MM.1S (cell line): ENCODE data around the gene ART5.

Source experiments
- DNase-seq: peaks from one replicate; pipeline ENCODE4 v3.0.0-alpha.2; 2015
- H2AFZ ChIP-seq: fragments of 300-600 bp; sonication (generic); 2 replicates; pipeline ENCODE4 v1.6.0; 2016; ENCODE audit warnings: antibody characterized with exemption, low read length
- H3F3A ChIP-seq: fragments of 300-600 bp; sonication (generic); 2 replicates; pipeline ENCODE4 v1.6.1; 2016; ENCODE audit warnings: mild to moderate bottlenecking, antibody characterized with exemption, low read length, moderate library complexity, mixed read lengths; ENCODE audit not compliant: insufficient read depth
- H3K27ac ChIP-seq: fragments of 300-600 bp; sonication (generic); 2 replicates; pipeline ENCODE4 v1.5.1; 2016; ENCODE audit warnings: mild to moderate bottlenecking, low read length
- H3K27me3 ChIP-seq: fragments of 300-600 bp; sonication (generic); replicated peaks from 2 replicates; pipeline ENCODE4 v1.6.0; 2016; ENCODE audit warnings: low read length; ENCODE audit not compliant: insufficient read depth
- H3K36me3 ChIP-seq: fragments of 300-600 bp; sonication (generic); replicated peaks from 2 replicates; pipeline ENCODE4 v1.6.1; 2016; ENCODE audit warnings: mild to moderate bottlenecking, low read length, mixed read lengths; ENCODE audit not compliant: insufficient read depth
- H3K4me1 ChIP-seq: fragments of 300-600 bp; sonication (generic); 2 replicates; pipeline ENCODE4 v1.6.1; 2016; ENCODE audit warnings: low read length, mixed read lengths
- H3K4me2 ChIP-seq: fragments of 300-600 bp; sonication (generic); 2 replicates; pipeline ENCODE4 v1.6.0; 2016; ENCODE audit warnings: low read depth, low read length
- H3K4me3 ChIP-seq: fragments of 300-600 bp; sonication (generic); 2 replicates; pipeline ENCODE4 v1.5.1; 2016; ENCODE audit warnings: low read length, mixed read lengths
- H3K79me2 ChIP-seq: fragments of 300-600 bp; sonication (generic); 2 replicates; pipeline ENCODE4 v1.6.1; 2016; ENCODE audit warnings: mixed run types, low read length, mixed read lengths
- H3K9ac ChIP-seq: fragments of 300-600 bp; sonication (generic); 2 replicates; pipeline ENCODE4 v1.6.1; 2016; ENCODE audit warnings: low read length, mixed read lengths
- H3K9me2 ChIP-seq: fragments of 300-600 bp; sonication (generic); replicated peaks from 2 replicates; pipeline ENCODE4 v1.6.1; 2016; ENCODE audit warnings: mild to moderate bottlenecking, low read length, mixed read lengths; ENCODE audit not compliant: insufficient read depth
- H3K9me3 ChIP-seq: fragments of 300-600 bp; sonication (generic); replicated peaks from 2 replicates; pipeline ENCODE4 v1.6.1; 2016; ENCODE audit warnings: mild to moderate bottlenecking, low read length, mixed read lengths; ENCODE audit not compliant: insufficient read depth
- H4K20me1 ChIP-seq: fragments of 300-600 bp; sonication (generic); 2 replicates; pipeline ENCODE4 v1.6.1; 2016; ENCODE audit warnings: mild to moderate bottlenecking, low read length, moderate library complexity, mixed read lengths; ENCODE audit not compliant: insufficient read depth
- CTCF ChIP-seq: fragments of 300-600 bp; sonication (generic); IDR thresholded peaks from 2 replicates; pipeline ENCODE4 v1.5.1; 2016; ENCODE audit warnings: antibody characterized with exemption, low read length, mixed read lengths
- EZH2 ChIP-seq: fragments of 300-600 bp; sonication (generic); optimal IDR thresholded peaks from 2 replicates; pipeline ENCODE3; 2017; ENCODE audit warnings: low read depth, mild to moderate bottlenecking, antibody characterized with exemption, low read length, mixed read lengths
- EZH2phosphoT487 ChIP-seq: fragments of 300-600 bp; sonication (generic); IDR thresholded peaks from 2 replicates; pipeline ENCODE4 v1.6.1; 2018; ENCODE audit warnings: antibody characterized with exemption, low read length

Gene ART5

GRCh38 chr11:3637201-3637600 is 4.6 kb downstream of the ART5 start:
- no peaks in the 10 kb centered on the region for H3K9me2 ChIP-seq
- TF ChIP-seq CTCF = no peak
- no peak for TF ChIP-seq EZH2
- no peak for TF ChIP-seq EZH2phosphoT487
- no peaks in the 10 kb centered on the region for H4K20me1 ChIP-seq
- no peak overlapping the region for H3K4me3 ChIP-seq
- H3K9ac ChIP-seq = no peak overlapping the region
- H3F3A ChIP-seq = no peaks in the 10 kb centered on the region
- H3K4me2 ChIP-seq = no peak overlapping the region
- no peaks in the 10 kb centered on the region for H3K36me3 ChIP-seq
- H3K4me1 ChIP-seq = peaks cover 10% of the 10 kb centered on the region
- H3K27ac ChIP-seq = no peak overlapping the region
- no peaks in the 10 kb centered on the region for H3K27me3 ChIP-seq
- DNase-seq = no peak
- no peaks in the 10 kb centered on the region for H3K9me3 ChIP-seq
- H3K79me2 ChIP-seq = no peaks in the 10 kb centered on the region
- no peak overlapping the region for H2AFZ ChIP-seq

- Histone ChIP-seq H3K4me3 (no peak overlapping the region), H3K9me2 (no peaks in the 10 kb centered on the region), H3K4me2 (no peak overlapping the region), H2AFZ (no peak overlapping the region), H3K36me3 (no peaks in the 10 kb centered on the region), H3K9me3 (no peaks in the 10 kb centered on the region), H3K27ac (no peak overlapping the region), H3K27me3 (no peaks in the 10 kb centered on the region), H3K9ac (no peak overlapping the region), H3K4me1 (peaks cover 10% of the 10 kb centered on the region), H3F3A (no peaks in the 10 kb centered on the region), H3K79me2 (no peaks in the 10 kb centered on the region), H4K20me1 (no peaks in the 10 kb centered on the region)
- DNase-seq = no peak
- TF ChIP-seq EZH2phosphoT487 (no peak), CTCF (no peak), EZH2 (no peak)
Observed at GRCh38 chr11:3635641-3636375, 6.0 kb downstream of the ART5 start.

- Histone ChIP-seq H3K4me2 (no peak overlapping the region), H3K27me3 (no peaks in the 10 kb centered on the region), H4K20me1 (no peaks in the 10 kb centered on the region), H2AFZ (no peak overlapping the region), H3K27ac (no peak overlapping the region), H3K9me3 (no peaks in the 10 kb centered on the region), H3K4me3 (no peak overlapping the region), H3K4me1 (peaks cover 10% of the 10 kb centered on the region), H3K36me3 (no peaks in the 10 kb centered on the region), H3K9ac (no peak overlapping the region), H3K9me2 (no peaks in the 10 kb centered on the region), H3F3A (no peaks in the 10 kb centered on the region), H3K79me2 (no peaks in the 10 kb centered on the region)
- DNase-seq = no peak
- TF ChIP-seq EZH2 = no peak
- no peak for TF ChIP-seq CTCF
- no peak for TF ChIP-seq EZH2phosphoT487
Observed at GRCh38 chr11:3632070-3632660, 9.6 kb downstream of the ART5 start.
